ENCODE data around the gene FAM174B. TPM values are rescaled to one million over a fixed set of nuclear protein-coding genes. Genes with fewer than 3 reads are reported as not detected.

FAM174B gene
- total RNA-seq = 100 to 1,000 TPM in 1 of 2 donors, 10 to 100 TPM in 1; 32.0 to 183 TPM

- H3K9me3 ChIP-seq = no peaks in the 10 kb centered on the region
- TF ChIP-seq POLR2AphosphoS5 (IDR thresholded peaks at IDR 0.05) (peak; percentile 4), POLR2A (IDR thresholded peaks at IDR 0.05) (peak; percentile 43)
- TF ChIP-seq, protein P1, sequence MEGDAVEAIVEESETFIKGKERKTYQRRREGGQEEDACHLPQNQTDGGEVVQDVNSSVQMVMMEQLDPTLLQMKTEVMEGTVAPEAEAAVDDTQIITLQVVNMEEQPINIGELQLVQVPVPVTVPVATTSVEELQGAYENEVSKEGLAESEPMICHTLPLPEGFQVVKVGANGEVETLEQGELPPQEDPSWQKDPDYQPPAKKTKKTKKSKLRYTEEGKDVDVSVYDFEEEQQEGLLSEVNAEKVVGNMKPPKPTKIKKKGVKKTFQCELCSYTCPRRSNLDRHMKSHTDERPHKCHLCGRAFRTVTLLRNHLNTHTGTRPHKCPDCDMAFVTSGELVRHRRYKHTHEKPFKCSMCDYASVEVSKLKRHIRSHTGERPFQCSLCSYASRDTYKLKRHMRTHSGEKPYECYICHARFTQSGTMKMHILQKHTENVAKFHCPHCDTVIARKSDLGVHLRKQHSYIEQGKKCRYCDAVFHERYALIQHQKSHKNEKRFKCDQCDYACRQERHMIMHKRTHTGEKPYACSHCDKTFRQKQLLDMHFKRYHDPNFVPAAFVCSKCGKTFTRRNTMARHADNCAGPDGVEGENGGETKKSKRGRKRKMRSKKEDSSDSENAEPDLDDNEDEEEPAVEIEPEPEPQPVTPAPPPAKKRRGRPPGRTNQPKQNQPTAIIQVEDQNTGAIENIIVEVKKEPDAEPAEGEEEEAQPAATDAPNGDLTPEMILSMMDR (IDR thresholded peaks at IDR 0.05) = peak in 1 of 4 experiments; percentile 43
- H3K27ac ChIP-seq = peak within 1 kb of the TSS; percentile 84 to 90
- H3K27me3 ChIP-seq (replicated peaks; ENCODE audit: insufficient read depth) = no peaks in the 10 kb centered on the region
- peaks cover 6% of the 10 kb centered on the region for H3K4me1 ChIP-seq (replicated peaks)
- intact Hi-C loops (cut with DNase I) = no loop called here
- no peaks in the 10 kb centered on the region for H3K36me3 ChIP-seq
- DNase-seq (ENCODE audit: low spot score) = peak; percentile 56
- H3K4me3 ChIP-seq = peak within 1 kb of the TSS; percentile 51 to 67
- WGBS = under 1% methylated on average over 99 of the region's 100 CpGs
Observed at GRCh38 chr15:92655178-92655995, at the start of gene FAM174B. Gene FAM174B, minus strand, starts transcription at chr15:92655775.

GRCh38 chr15:92696096-92696495 lies 40.5 kb upstream of the FAM174B start:
- Histone ChIP-seq H3K27ac (no peak overlapping the region), H3K27me3 (replicated peaks; ENCODE audit: insufficient read depth) (no peaks in the 10 kb centered on the region), H3K4me3 (no peak overlapping the region), H3K4me1 (replicated peaks) (peaks cover 6% of the 10 kb centered on the region), H3K36me3 (no peaks in the 10 kb centered on the region), H3K9me3 (no peaks in the 10 kb centered on the region)
- TF ChIP-seq POLR2AphosphoS5 (IDR thresholded peaks at IDR 0.05) (peak; percentile 80), POLR2A (IDR thresholded peaks at IDR 0.05) (no peak)
- peak; percentile 24 for DNase-seq (ENCODE audit: low spot score)
- intact Hi-C loops (cut with DNase I) = no loop called here
- 23% methylated on average over 5 of the region's 5 CpGs for WGBS

DNA sequence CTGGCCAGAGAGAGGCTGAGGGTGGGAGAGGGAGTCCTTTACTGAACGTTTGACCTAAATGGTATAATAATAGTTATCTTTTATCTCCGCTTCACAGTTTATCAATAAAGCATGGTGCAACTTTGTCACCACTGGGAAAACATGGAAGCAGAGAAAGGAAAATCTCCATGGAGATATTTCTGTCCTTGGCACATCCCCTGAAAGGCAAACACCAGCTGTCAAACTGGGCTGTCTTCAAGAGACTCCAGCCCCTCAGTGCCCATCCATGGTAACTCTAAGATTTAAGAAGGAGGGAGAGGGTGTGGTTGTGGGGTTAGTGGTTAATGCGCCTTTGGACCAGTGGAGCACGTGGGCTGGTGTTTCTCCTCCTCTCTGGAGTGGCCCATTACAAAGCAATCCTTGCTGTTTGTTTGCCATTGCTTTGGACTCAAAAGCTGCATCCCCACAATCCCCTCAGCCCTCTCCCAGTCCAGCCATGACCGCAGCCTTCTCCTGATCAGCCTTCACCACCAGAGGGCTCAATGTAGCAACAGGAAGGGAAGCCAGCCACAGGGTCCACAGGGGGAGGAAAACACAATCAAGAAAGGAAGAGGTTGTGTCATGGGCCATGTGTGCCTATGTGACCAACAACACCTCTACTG lies 38.2 kb upstream of the FAM174B start:
- peaks cover 6% of the 10 kb centered on the region for H3K4me1 ChIP-seq (replicated peaks)
- WGBS = 76% methylated on average over 5 of the region's 5 CpGs
- no peaks in the 10 kb centered on the region for H3K27me3 ChIP-seq (replicated peaks; ENCODE audit: insufficient read depth)
- no peaks in the 10 kb centered on the region for H3K36me3 ChIP-seq
- no peak for DNase-seq (ENCODE audit: low spot score)
- intact Hi-C loops (cut with DNase I) = no loop called here
- no peak overlapping the region for H3K27ac ChIP-seq
- TF ChIP-seq, protein P1 (IDR thresholded peaks at IDR 0.05) = peak in 2 of 4 experiments; percentile 15 to 26
- TF ChIP-seq POLR2A (IDR thresholded peaks at IDR 0.05) = no peak
- H3K4me3 ChIP-seq = no peak overlapping the region
- no peaks in the 10 kb centered on the region for H3K9me3 ChIP-seq

DNA sequence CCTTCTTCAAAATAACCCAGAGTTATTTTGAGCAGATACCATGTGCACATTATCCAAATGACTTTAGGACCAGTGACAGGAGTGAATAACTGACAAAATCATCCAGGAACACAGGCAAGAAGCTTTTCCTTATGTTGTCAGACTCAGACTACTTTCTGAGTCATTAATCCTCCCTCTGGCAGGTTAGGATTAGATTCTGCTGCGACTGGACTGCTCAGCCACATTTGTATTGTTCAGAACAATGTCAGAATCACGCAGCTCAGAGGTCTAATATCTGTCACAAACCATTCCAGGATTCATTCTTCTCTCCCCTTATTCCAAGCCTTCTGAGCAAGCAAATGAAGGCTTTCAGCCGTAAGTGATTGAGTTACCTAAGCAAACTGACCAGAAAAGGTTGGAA lies 34.8 kb upstream of the FAM174B start:
- no peak for DNase-seq (ENCODE audit: low spot score)
- WGBS = 89% methylated on average over 3 of the region's 3 CpGs
- Histone ChIP-seq H3K27ac (no peak overlapping the region), H3K9me3 (no peaks in the 10 kb centered on the region), H3K36me3 (no peaks in the 10 kb centered on the region), H3K27me3 (replicated peaks; ENCODE audit: insufficient read depth) (no peaks in the 10 kb centered on the region), H3K4me3 (no peak overlapping the region), H3K4me1 (replicated peaks) (no peaks in the 10 kb centered on the region)
- intact Hi-C loops (cut with DNase I) = no loop called here
- TF ChIP-seq POLR2A (IDR thresholded peaks at IDR 0.05) (no peak), POLR2AphosphoS5 (IDR thresholded peaks at IDR 0.05) (no peak)
- TF ChIP-seq, protein P1 (IDR thresholded peaks at IDR 0.05) = no peak

DNA sequence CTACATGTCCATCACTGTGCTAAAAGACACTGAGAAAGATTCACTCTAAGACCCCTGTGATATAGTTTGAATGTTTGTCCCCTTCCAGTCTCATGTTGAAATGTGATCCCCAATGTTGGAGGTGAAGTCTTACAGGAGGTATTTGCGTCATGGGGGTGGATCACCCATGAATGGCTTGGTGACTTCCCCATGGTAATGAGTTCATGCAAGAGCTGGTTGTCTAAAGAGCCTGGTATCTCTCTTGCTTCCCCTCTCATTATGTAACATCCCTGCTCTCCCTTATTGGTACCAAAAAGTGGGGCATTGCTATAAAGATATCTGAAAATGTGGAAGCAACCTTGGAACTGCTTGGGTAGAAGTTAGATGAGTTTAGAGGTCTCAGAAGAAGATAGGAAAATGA lies 32.2 kb upstream of the FAM174B start:
- intact Hi-C loops (cut with DNase I) = loop anchor here (10.0 kb wide), 1 partner anchor 593 kb away; no protein-coding TSS in a partner anchor
- TF ChIP-seq POLR2AphosphoS5 (IDR thresholded peaks at IDR 0.05) (no peak), POLR2A (IDR thresholded peaks at IDR 0.05) (no peak)
- TF ChIP-seq, protein P1 (IDR thresholded peaks at IDR 0.05) = no peak
- no peak for DNase-seq (ENCODE audit: low spot score)
- Histone ChIP-seq H3K27me3 (replicated peaks; ENCODE audit: insufficient read depth) (no peaks in the 10 kb centered on the region), H3K36me3 (no peaks in the 10 kb centered on the region), H3K9me3 (no peaks in the 10 kb centered on the region), H3K27ac (no peak overlapping the region), H3K4me1 (replicated peaks) (no peaks in the 10 kb centered on the region), H3K4me3 (no peak overlapping the region)
- 100% methylated on average over 1 of the region's 1 CpG for WGBS

Data from prostate gland (tissue), 2 donors.